ENCODE measurements around the gene RGL2.

The RGL2 gene

DNA sequence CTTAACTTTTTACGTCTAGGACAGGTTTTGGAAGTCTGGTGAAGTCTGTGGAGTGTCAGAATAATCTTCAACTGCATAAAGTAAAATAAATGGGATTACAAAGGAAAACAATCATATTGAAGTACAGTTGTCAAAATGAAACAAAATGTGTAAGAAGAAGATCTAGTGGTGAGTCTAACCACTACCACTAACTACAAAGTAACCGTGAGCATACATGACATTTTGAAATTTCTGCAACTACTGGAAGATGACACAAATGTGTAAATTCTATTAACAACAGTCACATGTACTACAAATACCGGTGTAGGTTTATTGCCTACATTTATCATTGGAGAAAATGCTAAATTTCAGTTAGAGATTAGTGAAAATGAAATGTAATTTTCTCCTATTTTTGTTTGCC, 56.8 kb downstream of the RGL2 start:
- no peak overlapping the region for H3K4me3 ChIP-seq (ENCODE audit: low read length)
- no peak for DNase-seq (ENCODE audit: low read depth)
- TF ChIP-seq, protein P1, sequence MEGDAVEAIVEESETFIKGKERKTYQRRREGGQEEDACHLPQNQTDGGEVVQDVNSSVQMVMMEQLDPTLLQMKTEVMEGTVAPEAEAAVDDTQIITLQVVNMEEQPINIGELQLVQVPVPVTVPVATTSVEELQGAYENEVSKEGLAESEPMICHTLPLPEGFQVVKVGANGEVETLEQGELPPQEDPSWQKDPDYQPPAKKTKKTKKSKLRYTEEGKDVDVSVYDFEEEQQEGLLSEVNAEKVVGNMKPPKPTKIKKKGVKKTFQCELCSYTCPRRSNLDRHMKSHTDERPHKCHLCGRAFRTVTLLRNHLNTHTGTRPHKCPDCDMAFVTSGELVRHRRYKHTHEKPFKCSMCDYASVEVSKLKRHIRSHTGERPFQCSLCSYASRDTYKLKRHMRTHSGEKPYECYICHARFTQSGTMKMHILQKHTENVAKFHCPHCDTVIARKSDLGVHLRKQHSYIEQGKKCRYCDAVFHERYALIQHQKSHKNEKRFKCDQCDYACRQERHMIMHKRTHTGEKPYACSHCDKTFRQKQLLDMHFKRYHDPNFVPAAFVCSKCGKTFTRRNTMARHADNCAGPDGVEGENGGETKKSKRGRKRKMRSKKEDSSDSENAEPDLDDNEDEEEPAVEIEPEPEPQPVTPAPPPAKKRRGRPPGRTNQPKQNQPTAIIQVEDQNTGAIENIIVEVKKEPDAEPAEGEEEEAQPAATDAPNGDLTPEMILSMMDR (conservative IDR thresholded peaks at IDR 0.05; ENCODE audit: low read depth, low read length) = no peak

All from retinal pigment epithelial cell (primary cell).